Measurements from ENCODE around the gene ZDHHC16. TPM values are rescaled to one million over a fixed set of nuclear protein-coding genes. Genes with fewer than 3 reads are reported as not detected.

ZDHHC16 gene
- total RNA-seq, 4 donors from 2014 or later, result 1.8 to 31.8 (median 19.0) TPM

DNA sequence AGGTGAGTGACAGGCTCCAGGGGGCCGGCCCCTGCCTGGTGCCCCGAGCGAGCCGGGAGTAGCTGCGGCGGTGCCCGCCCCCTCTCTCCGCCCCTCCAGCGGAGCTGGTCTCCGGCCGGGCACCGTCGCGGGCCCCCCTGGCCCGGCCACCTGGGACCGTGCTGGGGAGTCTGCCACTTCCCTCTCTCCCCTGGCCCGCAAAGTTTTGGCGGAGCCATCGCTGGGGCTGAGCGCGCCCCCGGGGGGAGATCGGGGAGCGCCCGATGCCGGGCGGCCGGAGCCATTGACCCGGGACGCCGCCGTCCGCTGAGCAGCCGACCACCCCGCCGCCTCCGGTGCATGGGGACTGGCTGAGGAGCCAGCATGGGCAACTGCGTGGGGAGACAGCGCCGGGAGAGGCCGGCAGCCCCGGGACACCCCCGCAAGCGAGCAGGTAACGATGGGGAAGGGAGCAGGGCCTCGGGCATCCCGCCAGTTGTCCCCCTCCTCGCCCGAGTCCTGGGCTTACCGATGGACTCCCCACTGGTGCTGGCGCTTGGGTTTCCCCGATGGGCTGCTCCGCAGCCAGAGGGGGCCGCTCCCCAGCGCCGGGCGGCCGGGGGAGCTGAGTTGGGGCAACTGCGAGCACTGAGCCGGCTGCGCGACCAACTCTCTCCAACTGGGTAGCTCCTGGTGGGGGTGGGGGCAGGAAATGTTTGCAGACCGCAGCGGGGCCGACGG is 53.0 kb downstream of the ZDHHC16 start, which contains the start of gene UBTD1:
UBTD1 (plus strand) TSS at position 84 of the 720 bp plus-strand sequence; CDS start at position 364, 280 bp downstream.
- peaks cover 7 to 12% of the 10 kb centered on the region in 2 donors for H3K4me1 ChIP-seq
- H3K36me3 ChIP-seq, result no peaks in the 10 kb centered on the region
- peak; percentile 5 to 26 (median 23) for TF ChIP-seq CTCF (IDR thresholded peaks at IDR 0.05)
- TF ChIP-seq POLR2A (IDR thresholded peaks at IDR 0.05), result peak; percentile 33 to 39
- H3K9me3 ChIP-seq, result no peaks in the 10 kb centered on the region
- peak within 1 kb of the TSS; percentile 81 to 99 for H3K4me3 ChIP-seq
- intact Hi-C loops (cut with DNase I; ENCODE audit: low total_unique reads), result loop anchor here (10.0 kb wide), 1 partner anchor 46 kb away; no protein-coding TSS in a partner anchor
- peak within 1 kb of the TSS; percentile 81 to 94 for H3K27ac ChIP-seq
- DNase-seq, result peak in 1 of 2 donors; percentile 63
- H3K27me3 ChIP-seq, result no peaks in the 10 kb centered on the region

- Histone ChIP-seq H3K36me3 (no peaks in the 10 kb centered on the region), H3K4me1 (peaks cover 7 to 12% of the 10 kb centered on the region in 2 donors), H3K4me3 (peak overlapping the region; percentile 81 to 99), H3K9me3 (no peaks in the 10 kb centered on the region), H3K27ac (peak overlapping the region; percentile 81 to 94), H3K27me3 (no peaks in the 10 kb centered on the region)
- no peak for TF ChIP-seq POLR2A (IDR thresholded peaks at IDR 0.05)
- no peak for TF ChIP-seq CTCF (IDR thresholded peaks at IDR 0.05)
- intact Hi-C loops (cut with DNase I; ENCODE audit: low total_unique reads), result loop anchor here (10.0 kb wide), 1 partner anchor 45 kb away; no protein-coding TSS in a partner anchor
- peak; percentile 76 to 77 for DNase-seq
Observed at GRCh38 chr10:97499561-97500296, 53.8 kb downstream of the ZDHHC16 start.

DNA sequence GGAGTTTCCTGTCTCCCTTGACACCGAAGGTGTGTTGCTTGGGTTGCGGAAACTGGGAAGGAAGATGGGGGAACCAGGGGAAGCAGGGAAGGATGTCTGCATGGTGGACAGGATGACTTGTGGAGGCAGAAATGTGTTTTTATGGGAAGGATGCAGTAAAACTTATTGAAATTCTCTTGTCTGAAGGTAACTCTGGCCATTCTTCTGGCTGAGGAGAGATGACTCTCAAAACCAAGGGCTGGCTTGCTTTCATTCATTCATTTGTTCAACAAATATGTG is 54.3 kb downstream of the ZDHHC16 start:
- Histone ChIP-seq H3K9me3 (no peaks in the 10 kb centered on the region), H3K4me1 (peaks cover 7 to 9% of the 10 kb centered on the region in 2 donors), H3K27me3 (no peaks in the 10 kb centered on the region), H3K36me3 (no peaks in the 10 kb centered on the region), H3K4me3 (peak overlapping the region; percentile 81 to 99), H3K27ac (peak overlapping the region; percentile 81 to 94)
- intact Hi-C loops (cut with DNase I; ENCODE audit: low total_unique reads), result no loop called here
- no peak for TF ChIP-seq POLR2A (IDR thresholded peaks at IDR 0.05)
- TF ChIP-seq CTCF (IDR thresholded peaks at IDR 0.05), result no peak
- no peak for DNase-seq

GRCh38 chr10:97502916-97503315 is 56.9 kb downstream of the ZDHHC16 start:
- intact Hi-C loops (cut with DNase I; ENCODE audit: low total_unique reads), result no loop called here
- no peaks in the 10 kb centered on the region for H3K9me3 ChIP-seq

More at GRCh38 chr10:97502916-97503315, 56.9 kb downstream of the ZDHHC16 start:
- Histone ChIP-seq H3K4me1 (no peaks in the 10 kb centered on the region), H3K4me3 (no peak overlapping the region), H3K27me3 (no peaks in the 10 kb centered on the region), H3K36me3 (no peaks in the 10 kb centered on the region), H3K27ac (no peak overlapping the region)
- TF ChIP-seq CTCF (IDR thresholded peaks at IDR 0.05), result no peak
- TF ChIP-seq POLR2A (IDR thresholded peaks at IDR 0.05), result no peak
- no peak for DNase-seq

Measured in uterus (tissue), 4 donors.